Measurements from ENCODE around the gene GSG1L2.

GSG1L2 gene

GRCh38 chr17:9798008-9798407 is 23.9 kb downstream of the GSG1L2 start:
- Histone ChIP-seq H3K4me2 (ENCODE audit: low read length) (no peak overlapping the region), H3K9ac (ENCODE audit: low read length) (no peak overlapping the region), H3K4me3 (ENCODE audit: low read length) (no peak overlapping the region), H4K20me1 (ENCODE audit: insufficient read depth, low read length) (no peaks in the 10 kb centered on the region), H3K79me2 (ENCODE audit: low read length) (no peaks in the 10 kb centered on the region), H3K27me3 (ENCODE audit: low read depth, low read length) (no peaks in the 10 kb centered on the region), H2AFZ (ENCODE audit: low read depth, low read length) (no peak overlapping the region), H3K4me1 (ENCODE audit: low read length) (no peaks in the 10 kb centered on the region), H3K36me3 (replicated peaks; ENCODE audit: low read depth, low read length) (no peaks in the 10 kb centered on the region), H3K27ac (ENCODE audit: low read length) (no peak overlapping the region), H3K9me3 (ENCODE audit: insufficient read depth, low read length) (no peaks in the 10 kb centered on the region)
- TF ChIP-seq EZH2phosphoT487 (IDR thresholded peaks at IDR 0.05; ENCODE audit: low read depth) (no peak), CTCF (IDR thresholded peaks at IDR 0.05; ENCODE audit: low read depth, low read length) (no peak)

GRCh38 chr17:9792181-9792840 is 29.6 kb downstream of the GSG1L2 start:
- Histone ChIP-seq H3K4me1 (ENCODE audit: low read length) (no peaks in the 10 kb centered on the region), H3K27ac (ENCODE audit: low read length) (no peak overlapping the region), H3K9me3 (ENCODE audit: insufficient read depth, low read length) (no peaks in the 10 kb centered on the region), H3K79me2 (ENCODE audit: low read length) (no peaks in the 10 kb centered on the region), H2AFZ (ENCODE audit: low read depth, low read length) (no peak overlapping the region), H3K4me2 (ENCODE audit: low read length) (no peak overlapping the region), H4K20me1 (ENCODE audit: insufficient read depth, low read length) (no peaks in the 10 kb centered on the region), H3K9ac (ENCODE audit: low read length) (no peak overlapping the region), H3K27me3 (ENCODE audit: low read depth, low read length) (no peaks in the 10 kb centered on the region; the same call in 1 of the 2 replicates), H3K36me3 (replicated peaks; ENCODE audit: low read depth, low read length) (no peaks in the 10 kb centered on the region), H3K4me3 (ENCODE audit: low read length) (no peak overlapping the region)
- TF ChIP-seq CTCF (IDR thresholded peaks at IDR 0.05; ENCODE audit: low read depth, low read length), result no peak

- Histone ChIP-seq H3K9me3 (ENCODE audit: insufficient read depth, low read length) (no peaks in the 10 kb centered on the region), H3K4me3 (ENCODE audit: low read length) (no peak within 1 kb of the TSS), H3K9ac (ENCODE audit: low read length) (no peak within 1 kb of the TSS), H4K20me1 (ENCODE audit: insufficient read depth, low read length) (no peaks in the 10 kb centered on the region), H3K4me1 (ENCODE audit: low read length) (no peaks in the 10 kb centered on the region), H3K79me2 (ENCODE audit: low read length) (no peaks in the 10 kb centered on the region), H3K27me3 (ENCODE audit: low read depth, low read length) (no peaks in the 10 kb centered on the region; the same call in 1 of the 2 replicates), H3K36me3 (replicated peaks; ENCODE audit: low read depth, low read length) (no peaks in the 10 kb centered on the region), H3K4me2 (ENCODE audit: low read length) (no peak within 1 kb of the TSS), H2AFZ (ENCODE audit: low read depth, low read length) (no peak within 1 kb of the TSS), H3K27ac (ENCODE audit: low read length) (no peak within 1 kb of the TSS)
- TF ChIP-seq EZH2phosphoT487 (IDR thresholded peaks at IDR 0.05; ENCODE audit: low read depth), result no peak
- no peak for TF ChIP-seq CTCF (IDR thresholded peaks at IDR 0.05; ENCODE audit: low read depth, low read length)
Measured at GRCh38 chr17:9790889-9791876, 30.7 kb downstream of the GSG1L2 start, which contains the start of gene DHRS7C. Gene DHRS7C, minus strand, starts transcription at chr17:9791592. Its CDS starts 308 bp downstream, at chr17:9791284.

- Histone ChIP-seq H4K20me1 (ENCODE audit: insufficient read depth, low read length) (no peaks in the 10 kb centered on the region), H3K36me3 (replicated peaks; ENCODE audit: low read depth, low read length) (no peaks in the 10 kb centered on the region), H3K4me3 (ENCODE audit: low read length) (no peak overlapping the region), H3K27ac (ENCODE audit: low read length) (no peak overlapping the region), H3K9ac (ENCODE audit: low read length) (no peak overlapping the region), H3K4me1 (ENCODE audit: low read length) (no peaks in the 10 kb centered on the region), H3K9me3 (ENCODE audit: insufficient read depth, low read length) (no peaks in the 10 kb centered on the region), H3K4me2 (ENCODE audit: low read length) (no peak overlapping the region), H3K79me2 (ENCODE audit: low read length) (no peaks in the 10 kb centered on the region), H2AFZ (ENCODE audit: low read depth, low read length) (no peak overlapping the region), H3K27me3 (ENCODE audit: low read depth, low read length) (no peaks in the 10 kb centered on the region; the same call in 1 of the 2 replicates)
- TF ChIP-seq CTCF (IDR thresholded peaks at IDR 0.05; ENCODE audit: low read depth, low read length) (no peak), EZH2phosphoT487 (IDR thresholded peaks at IDR 0.05; ENCODE audit: low read depth) (no peak)
Measured at GRCh38 chr17:9790316-9790715, 31.6 kb downstream of the GSG1L2 start.

All from OCI-LY3 (cell line).